Liver (tissue), 3 donors: ENCODE measurements around the gene KRT28.

ENCODE experiments used
- ATF3 ChIP-seq: IDR thresholded peaks from 2 replicates; pipeline ENCODE4 v1.6.1; 2016; ENCODE audit warnings: antibody characterized with exemption
- CTCF ChIP-seq: fragments of 150-350 bp; IDR thresholded peaks from 2 replicates; pipeline ENCODE4 v1.5.1; 2017; ENCODE audit warnings: improper control_type of control experiment, low read depth, low read length; ENCODE audit not compliant: missing input control
- EGR1 ChIP-seq, 2 donors: IDR thresholded peaks; 2 replicates each; pipeline ENCODE4 v1.6.1; 2016 to 2018; ENCODE audit warnings: antibody characterized with exemption in 2 of 2, low read depth in 2 of 2
- FOXA1 ChIP-seq: IDR thresholded peaks from 2 replicates; pipeline ENCODE4 v1.6.1; 2016; ENCODE audit warnings: antibody characterized with exemption
- FOXA2 ChIP-seq: IDR thresholded peaks from 2 replicates; pipeline ENCODE4 v1.6.1; 2016; ENCODE audit warnings: antibody characterized with exemption
- GABPA ChIP-seq, 2 donors: IDR thresholded peaks in 1 of 2; conservative IDR thresholded peaks in 1 of 2; 2 replicates each; pipeline ENCODE4 v1.6.1; 2016; ENCODE audit warnings: antibody characterized with exemption in 2 of 2, mild to moderate bottlenecking in 1 of 2, moderate library complexity in 1 of 2
- HNF4G ChIP-seq: IDR thresholded peaks from 2 replicates; pipeline ENCODE4 v1.6.1; 2016; ENCODE audit warnings: antibody characterized with exemption
- MAX ChIP-seq: IDR thresholded peaks from 2 replicates; pipeline ENCODE4 v1.6.1; 2016; ENCODE audit warnings: antibody characterized with exemption
- NR2F2 ChIP-seq: IDR thresholded peaks from 2 replicates; pipeline ENCODE4 v1.6.1; 2016; ENCODE audit warnings: antibody characterized with exemption
- REST ChIP-seq: IDR thresholded peaks from 2 replicates; pipeline ENCODE4 v1.6.1; 2016; ENCODE audit warnings: antibody characterized with exemption, mild to moderate bottlenecking
- SP1 ChIP-seq: IDR thresholded peaks from 2 replicates; pipeline ENCODE4 v1.6.1; 2018; ENCODE audit warnings: antibody characterized with exemption, mild to moderate bottlenecking
- TAF1 ChIP-seq: conservative IDR thresholded peaks from 2 replicates; pipeline ENCODE4 v1.6.1; 2016; ENCODE audit warnings: antibody characterized with exemption, mild to moderate bottlenecking
- YY1 ChIP-seq: IDR thresholded peaks from 2 replicates; pipeline ENCODE4 v1.6.1; 2016; ENCODE audit warnings: antibody characterized with exemption, mild to moderate bottlenecking
- ZBTB33 ChIP-seq: IDR thresholded peaks from 2 replicates; pipeline ENCODE4 v1.6.1; 2016; ENCODE audit warnings: antibody characterized with exemption
- donor health status: healthy.
- donor health status: healthy.

- TF ChIP-seq REST (no peak), FOXA1 (no peak), CTCF (no peak), TAF1 (no peak), YY1 (no peak), GABPA (IDR thresholded peaks at IDR 0.05 in 1 of 2, conservative IDR thresholded peaks at IDR 0.05 in 1 of 2) (no peak), ZBTB33 (no peak), NR2F2 (no peak), MAX (no peak), HNF4G (no peak), ATF3 (no peak), EGR1 (IDR thresholded peaks at IDR 0.05; ENCODE audit: low read depth in 2 of 2) (no peak), SP1 (no peak), FOXA2 (no peak)
Observed at GRCh38 chr17:40836020-40836419, 36.3 kb upstream of the KRT28 start.
